ENCODE data around the gene GSC2.

GSC2 gene, protein sequence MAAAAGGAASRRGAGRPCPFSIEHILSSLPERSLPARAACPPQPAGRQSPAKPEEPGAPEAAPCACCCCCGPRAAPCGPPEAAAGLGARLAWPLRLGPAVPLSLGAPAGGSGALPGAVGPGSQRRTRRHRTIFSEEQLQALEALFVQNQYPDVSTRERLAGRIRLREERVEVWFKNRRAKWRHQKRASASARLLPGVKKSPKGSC

DNA sequence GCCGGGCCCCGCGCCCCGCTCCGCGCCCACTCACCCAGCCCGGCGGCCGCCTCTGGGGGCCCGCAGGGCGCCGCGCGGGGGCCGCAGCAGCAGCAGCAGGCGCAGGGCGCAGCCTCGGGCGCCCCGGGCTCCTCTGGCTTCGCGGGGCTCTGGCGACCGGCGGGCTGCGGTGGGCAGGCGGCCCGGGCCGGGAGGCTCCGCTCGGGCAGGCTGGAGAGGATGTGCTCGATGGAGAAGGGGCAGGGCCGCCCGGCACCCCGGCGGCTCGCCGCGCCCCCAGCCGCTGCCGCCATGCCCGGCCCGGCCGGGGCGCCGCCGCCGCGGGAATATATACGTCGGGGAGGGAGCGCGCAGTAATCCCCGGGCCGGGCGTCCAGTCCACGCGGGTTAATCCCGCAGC is at the start of gene GSC2:
Gene GSC2, minus strand, starts transcription at position 302 of the 400 bp plus-strand sequence. Its CDS starts 9 bp downstream, at position 293.
- TF ChIP-seq, protein P1, sequence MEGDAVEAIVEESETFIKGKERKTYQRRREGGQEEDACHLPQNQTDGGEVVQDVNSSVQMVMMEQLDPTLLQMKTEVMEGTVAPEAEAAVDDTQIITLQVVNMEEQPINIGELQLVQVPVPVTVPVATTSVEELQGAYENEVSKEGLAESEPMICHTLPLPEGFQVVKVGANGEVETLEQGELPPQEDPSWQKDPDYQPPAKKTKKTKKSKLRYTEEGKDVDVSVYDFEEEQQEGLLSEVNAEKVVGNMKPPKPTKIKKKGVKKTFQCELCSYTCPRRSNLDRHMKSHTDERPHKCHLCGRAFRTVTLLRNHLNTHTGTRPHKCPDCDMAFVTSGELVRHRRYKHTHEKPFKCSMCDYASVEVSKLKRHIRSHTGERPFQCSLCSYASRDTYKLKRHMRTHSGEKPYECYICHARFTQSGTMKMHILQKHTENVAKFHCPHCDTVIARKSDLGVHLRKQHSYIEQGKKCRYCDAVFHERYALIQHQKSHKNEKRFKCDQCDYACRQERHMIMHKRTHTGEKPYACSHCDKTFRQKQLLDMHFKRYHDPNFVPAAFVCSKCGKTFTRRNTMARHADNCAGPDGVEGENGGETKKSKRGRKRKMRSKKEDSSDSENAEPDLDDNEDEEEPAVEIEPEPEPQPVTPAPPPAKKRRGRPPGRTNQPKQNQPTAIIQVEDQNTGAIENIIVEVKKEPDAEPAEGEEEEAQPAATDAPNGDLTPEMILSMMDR (IDR thresholded peaks at IDR 0.05; ENCODE audit: low read depth, low read length): no peak
- H3K4me3 ChIP-seq (ENCODE audit: low read depth, low read length): no peak within 1 kb of the TSS

DNA sequence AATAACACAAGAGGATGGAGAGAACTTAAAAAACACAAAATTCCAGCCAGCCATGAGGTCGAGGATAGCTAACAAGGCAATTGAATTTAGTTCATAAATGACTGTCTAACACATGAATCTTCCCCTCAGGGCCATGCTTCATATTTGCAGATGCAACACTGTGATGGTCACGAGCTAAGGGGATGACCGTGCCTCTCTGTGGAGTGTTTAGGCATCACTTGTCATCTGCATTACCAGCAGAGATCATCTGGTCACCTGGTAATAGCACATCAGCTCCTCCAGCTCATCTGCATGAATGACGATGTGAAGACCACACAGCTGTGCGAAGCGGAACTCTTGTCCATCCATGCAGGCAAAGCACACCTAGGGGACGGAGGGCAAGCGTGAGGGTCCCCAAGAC is 49.4 kb upstream of the GSC2 start:
- TF ChIP-seq, protein P1 (IDR thresholded peaks at IDR 0.05; ENCODE audit: low read depth, low read length): no peak
- no peak overlapping the region for H3K4me3 ChIP-seq (ENCODE audit: low read depth, low read length)

DNA sequence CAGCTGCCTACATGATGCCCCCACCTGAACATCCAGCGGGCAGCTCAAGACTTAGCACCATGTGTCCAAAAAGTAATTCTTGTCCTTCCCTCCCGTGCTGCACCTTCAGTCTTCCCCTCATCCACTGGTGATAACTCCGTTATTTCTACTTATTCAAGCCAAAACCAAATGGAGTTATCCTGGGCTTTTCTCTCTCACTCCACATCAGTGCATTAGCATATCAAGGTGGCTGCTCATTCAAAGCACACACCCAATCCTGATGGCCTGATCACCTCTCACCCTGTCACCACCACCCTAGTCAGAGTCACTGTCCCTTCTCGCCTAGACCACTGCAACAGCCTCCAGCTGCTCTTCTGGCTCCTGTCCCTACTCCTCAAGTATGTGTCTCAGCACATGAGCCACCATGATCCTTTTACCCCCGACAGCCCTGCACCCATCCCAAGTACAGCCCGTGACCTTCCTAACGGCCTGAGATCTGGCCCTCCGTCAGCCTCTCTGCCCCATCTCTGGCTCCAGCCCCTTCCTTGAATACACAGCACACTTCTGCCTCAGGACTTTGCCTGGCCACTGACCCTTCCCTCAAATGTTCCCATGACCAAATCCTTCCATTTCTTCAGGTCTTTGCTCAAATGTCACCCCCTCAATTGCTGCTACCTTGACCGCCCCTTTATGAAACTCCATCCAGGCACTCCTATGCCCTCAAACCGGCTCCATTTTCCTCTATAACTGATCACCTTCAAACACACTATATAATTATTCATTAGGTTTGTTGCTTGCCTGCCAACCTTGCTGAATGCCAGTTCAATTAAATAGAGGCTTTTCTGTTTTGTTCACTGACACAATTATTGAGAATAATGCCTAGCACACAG is 48.1 kb upstream of the GSC2 start:
- no peak overlapping the region for H3K4me3 ChIP-seq (ENCODE audit: low read depth, low read length)
- TF ChIP-seq, protein P1 (IDR thresholded peaks at IDR 0.05; ENCODE audit: low read depth, low read length): no peak

DNA sequence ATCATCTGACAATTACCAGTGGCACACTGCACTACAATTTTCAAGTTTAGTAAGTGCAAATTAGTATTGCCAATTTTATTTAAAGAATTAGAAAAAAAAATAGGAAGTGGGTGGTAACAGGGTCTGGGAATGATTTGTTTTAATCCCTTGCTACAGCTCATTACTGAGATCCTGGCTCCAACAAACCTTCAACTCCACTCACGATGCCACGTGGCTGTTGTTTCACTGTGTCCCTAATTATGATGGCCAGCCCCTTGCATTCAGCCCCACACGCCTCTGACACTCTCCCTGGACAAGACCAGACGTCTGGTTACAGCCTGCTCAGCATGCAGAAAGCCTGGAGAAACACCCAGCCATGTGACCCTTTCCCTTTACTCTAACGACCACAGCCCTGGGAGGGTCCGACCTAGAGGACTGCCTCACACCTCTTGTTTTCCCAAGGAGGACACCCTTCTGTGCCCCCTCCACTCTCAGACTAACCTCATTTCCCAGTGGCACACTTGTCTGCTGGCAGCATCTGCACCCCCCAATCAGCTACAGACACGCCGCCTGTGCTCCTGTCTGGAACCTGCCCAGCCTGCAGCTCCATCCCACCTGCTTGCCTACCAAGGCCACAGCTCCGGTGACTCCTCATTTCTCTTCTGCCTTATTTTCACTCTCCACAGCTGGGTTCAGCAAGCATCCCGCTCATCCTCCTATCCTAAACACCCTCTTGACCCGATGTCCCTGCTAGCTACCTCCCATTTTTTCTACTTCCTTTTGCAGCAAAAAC is 46.9 kb upstream of the GSC2 start:
- H3K4me3 ChIP-seq (ENCODE audit: low read depth, low read length): no peak overlapping the region
- TF ChIP-seq, protein P1 (IDR thresholded peaks at IDR 0.05; ENCODE audit: low read depth, low read length): no peak

DNA sequence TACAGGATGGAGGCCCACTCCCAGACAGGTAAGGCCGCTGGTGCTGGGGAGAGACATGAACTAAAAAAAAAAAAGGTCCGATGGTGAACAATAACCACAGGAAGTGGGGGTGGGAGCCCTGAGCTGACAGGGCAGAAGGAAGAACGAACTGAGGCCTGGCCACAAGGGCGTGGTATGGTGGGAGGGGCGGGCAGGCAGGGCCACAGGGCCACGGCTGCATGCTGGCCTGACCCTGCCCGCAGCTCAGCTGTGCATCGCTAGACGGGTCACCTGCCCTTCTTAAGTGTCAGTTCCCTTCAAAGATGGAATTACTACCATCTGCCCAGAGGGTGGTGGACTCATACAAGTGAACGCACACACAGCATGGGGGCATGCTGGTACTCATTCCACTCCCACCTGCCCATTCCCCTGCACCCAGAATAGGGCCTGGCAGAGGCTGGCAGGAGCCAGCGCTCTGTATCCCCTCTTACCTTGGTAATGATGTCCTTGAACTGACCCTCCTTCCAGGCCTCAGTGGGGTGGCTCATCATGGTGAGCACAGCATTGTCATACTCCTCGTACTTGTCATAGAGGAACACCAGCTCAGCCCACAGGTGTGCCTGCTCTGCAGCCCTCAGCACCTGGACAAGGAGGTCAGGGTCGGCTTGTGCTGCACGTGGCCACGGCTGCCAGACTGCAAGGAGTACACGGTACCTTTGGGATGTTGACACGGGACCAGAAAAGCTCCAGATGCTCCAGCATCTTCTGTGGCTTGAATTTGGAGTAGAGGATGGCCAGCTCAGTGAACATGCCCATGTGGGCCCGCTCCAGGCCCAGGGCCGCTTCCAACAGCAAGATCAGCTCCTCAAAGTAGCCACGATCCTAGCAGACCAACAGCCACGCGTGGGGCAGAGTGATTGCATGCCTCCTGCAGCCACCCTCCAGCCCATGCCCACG is 46.0 kb upstream of the GSC2 start:
- H3K4me3 ChIP-seq (ENCODE audit: low read depth, low read length): no peak overlapping the region
- TF ChIP-seq, protein P1 (IDR thresholded peaks at IDR 0.05; ENCODE audit: low read depth, low read length): no peak

DNA sequence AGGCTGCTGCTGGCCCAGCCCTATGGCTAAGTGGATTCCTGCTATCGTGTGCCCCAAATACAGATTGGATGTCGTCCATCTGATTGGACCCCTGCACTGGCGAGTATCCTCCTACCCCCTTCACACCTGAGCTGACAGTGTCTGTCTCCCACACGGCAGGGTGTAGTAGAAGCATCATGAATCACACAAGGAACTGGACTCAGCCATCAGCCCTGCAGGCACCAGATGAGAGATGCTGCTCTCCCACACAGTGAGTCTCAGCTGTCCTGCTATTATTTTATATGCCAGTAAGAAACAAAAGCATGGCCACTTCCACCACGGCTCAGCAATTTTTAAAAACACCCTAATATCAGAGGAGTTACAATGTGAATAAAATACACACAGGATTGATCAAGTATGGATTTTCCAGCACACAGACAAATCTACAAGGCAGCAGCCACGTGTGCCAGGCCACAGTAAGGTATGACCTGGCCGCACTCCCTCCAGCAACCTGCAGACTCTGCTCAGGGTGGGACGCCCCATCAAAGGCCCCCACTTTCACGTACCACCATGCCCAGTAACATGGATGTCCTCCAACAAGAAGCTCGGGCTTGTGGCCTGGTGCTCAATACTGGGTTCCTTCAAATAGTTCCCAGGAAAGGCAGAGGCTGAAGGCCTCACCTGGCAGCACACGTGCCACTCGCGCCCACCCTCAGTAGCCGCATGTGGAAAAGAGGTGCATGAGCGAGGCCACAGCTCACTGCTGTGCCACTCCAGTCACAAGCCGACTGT is 44.9 kb upstream of the GSC2 start:
- TF ChIP-seq, protein P1 (IDR thresholded peaks at IDR 0.05; ENCODE audit: low read depth, low read length): no peak
- H3K4me3 ChIP-seq (ENCODE audit: low read depth, low read length): no peak overlapping the region
